A673 (cell line): Measurements from ENCODE around the gene TBX1. TPM values are rescaled to one million over a fixed set of nuclear protein-coding genes. Genes with fewer than 3 reads are reported as not detected.

Experiments used
- BruUV-seq: library from RNA; stranded (reverse); fragments of 400-500 nt; replicated peaks from 2 replicates; lab custom pipeline; 2021; lab: Mats Ljungman, UMichigan
- CTCF ChIA-PET: fragments of 300-600 bp; sonication (Branson Sonifier 250); formaldehyde crosslinking; loops from one replicate; lab custom pipeline; 2022; ENCODE audit warnings: antibody characterized with exemption; lab: Charles Lee
- POLR2A ChIA-PET: fragments of 300-600 bp; sonication (Branson Sonifier 250); formaldehyde crosslinking; loops from one replicate; lab custom pipeline; 2022; ENCODE audit warnings: antibody characterized with exemption; ENCODE audit not compliant: low non-redundant PET; lab: Charles Lee
- DNase-seq: peaks from one replicate; pipeline ENCODE4 v3.0.0-alpha.2; 2015; ENCODE audit warnings: low spot score
- H3K27ac ChIP-seq: fragments of 200-600 bp; sonication (generic); 2 replicates; pipeline ENCODE4 v1.5.1; 2016; ENCODE audit warnings: mixed run types, low read depth, mild to moderate bottlenecking, mixed read lengths, antibody characterized with exemption, low read length; ENCODE audit not compliant: poor library complexity, severe bottlenecking
- H3K27me3 ChIP-seq: fragments of 200-600 bp; sonication (generic); replicated peaks from 2 replicates; pipeline ENCODE4 v1.6.1; 2017; ENCODE audit warnings: mixed run types, low read depth, mild to moderate bottlenecking, mixed read lengths, antibody characterized with exemption, low read length; ENCODE audit not compliant: insufficient read depth, poor library complexity
- H3K36me3 ChIP-seq: fragments of 200-600 bp; sonication (generic); 2 replicates; pipeline ENCODE4 v1.6.1; 2016; ENCODE audit warnings: mixed run types, mild to moderate bottlenecking, mixed read lengths, antibody characterized with exemption, low read length; ENCODE audit not compliant: insufficient read depth, poor library complexity, severe bottlenecking
- H3K4me1 ChIP-seq: fragments of 200-600 bp; sonication (generic); 2 replicates; pipeline ENCODE4 v1.6.1; 2017; ENCODE audit warnings: mixed run types, mild to moderate bottlenecking, mixed read lengths, antibody characterized with exemption, low read length; ENCODE audit not compliant: insufficient read depth, poor library complexity, severe bottlenecking
- H3K4me3 ChIP-seq: fragments of 200-600 bp; sonication (generic); 2 replicates; pipeline ENCODE4 v1.5.1; 2016; ENCODE audit warnings: low read depth, mixed run types, mild to moderate bottlenecking, mixed read lengths, low read length; ENCODE audit not compliant: poor library complexity, severe bottlenecking
- H3K9me3 ChIP-seq: fragments of 200-600 bp; sonication (generic); 2 replicates; pipeline ENCODE4 v1.6.1; 2016; ENCODE audit warnings: mixed run types, low read depth, mild to moderate bottlenecking, mixed read lengths, antibody characterized with exemption, low read length; ENCODE audit not compliant: poor library complexity, severe bottlenecking
- EZH2 ChIP-seq: fragments of 200-600 bp; sonication (generic); IDR thresholded peaks from 2 replicates; pipeline ENCODE4 v1.6.1; 2017; ENCODE audit warnings: borderline replicate concordance, low read depth, mild to moderate bottlenecking, mixed read lengths, antibody characterized with exemption, low read length; ENCODE audit not compliant: poor library complexity, severe bottlenecking
- intact Hi-C: fragments of 100-400 bp; cut with micrococcal nuclease; formaldehyde crosslinking; loops from one replicate; pipeline ENCODE4 v1.10.0; 2022; ENCODE audit not compliant: unreplicated experiment
- total RNA-seq: library from RNA; stranded (reverse); gene quantifications from 2 replicates; pipeline ENCODE4 v1.2.3, GENCODE V29; 2021
- TF ChIP-seq, protein P1 (sequence below): fragments of 300-800, 200-600 bp; sonication (generic); conservative IDR thresholded peaks from 2 replicates; pipeline ENCODE4 v1.5.1; 2017; ENCODE audit warnings: low read depth, mild to moderate bottlenecking, antibody characterized with exemption, low read length, moderate library complexity, mixed read lengths

Gene TBX1
- total RNA-seq, 1 experiment from 2014 or later = 3.6 TPM

GRCh38 chr22:19772422-19772672 is 11.8 kb downstream of the TBX1 start:
- intact Hi-C loops = no loop called here
- no peaks in the 10 kb centered on the region for H3K4me1 ChIP-seq
- H3K36me3 ChIP-seq = no peaks in the 10 kb centered on the region
- ChIA-PET POLR2A (no interaction called here), CTCF (no interaction called here)
- no TSS peak for BruUV-seq
- no peak overlapping the region for H3K27ac ChIP-seq
- TF ChIP-seq, protein P1, sequence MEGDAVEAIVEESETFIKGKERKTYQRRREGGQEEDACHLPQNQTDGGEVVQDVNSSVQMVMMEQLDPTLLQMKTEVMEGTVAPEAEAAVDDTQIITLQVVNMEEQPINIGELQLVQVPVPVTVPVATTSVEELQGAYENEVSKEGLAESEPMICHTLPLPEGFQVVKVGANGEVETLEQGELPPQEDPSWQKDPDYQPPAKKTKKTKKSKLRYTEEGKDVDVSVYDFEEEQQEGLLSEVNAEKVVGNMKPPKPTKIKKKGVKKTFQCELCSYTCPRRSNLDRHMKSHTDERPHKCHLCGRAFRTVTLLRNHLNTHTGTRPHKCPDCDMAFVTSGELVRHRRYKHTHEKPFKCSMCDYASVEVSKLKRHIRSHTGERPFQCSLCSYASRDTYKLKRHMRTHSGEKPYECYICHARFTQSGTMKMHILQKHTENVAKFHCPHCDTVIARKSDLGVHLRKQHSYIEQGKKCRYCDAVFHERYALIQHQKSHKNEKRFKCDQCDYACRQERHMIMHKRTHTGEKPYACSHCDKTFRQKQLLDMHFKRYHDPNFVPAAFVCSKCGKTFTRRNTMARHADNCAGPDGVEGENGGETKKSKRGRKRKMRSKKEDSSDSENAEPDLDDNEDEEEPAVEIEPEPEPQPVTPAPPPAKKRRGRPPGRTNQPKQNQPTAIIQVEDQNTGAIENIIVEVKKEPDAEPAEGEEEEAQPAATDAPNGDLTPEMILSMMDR = no peak
- no peak for TF ChIP-seq EZH2
- no peak for DNase-seq
- no peak overlapping the region for H3K4me3 ChIP-seq
- peaks cover 12% of the 10 kb centered on the region for H3K27me3 ChIP-seq
- no peaks in the 10 kb centered on the region for H3K9me3 ChIP-seq

GRCh38 chr22:19772673-19773469 is 12.3 kb downstream of the TBX1 start:
- no TSS peak for BruUV-seq
- Histone ChIP-seq H3K4me3 (no peak overlapping the region), H3K27ac (no peak overlapping the region), H3K9me3 (no peaks in the 10 kb centered on the region), H3K27me3 (peaks cover 7% of the 10 kb centered on the region), H3K36me3 (no peaks in the 10 kb centered on the region), H3K4me1 (no peaks in the 10 kb centered on the region)
- CTCF ChIA-PET = no interaction called here
- TF ChIP-seq EZH2 = no peak
- TF ChIP-seq, protein P1 = no peak
- POLR2A ChIA-PET = no interaction called here
- peak; percentile 50 for DNase-seq
- intact Hi-C loops = no loop called here

DNA sequence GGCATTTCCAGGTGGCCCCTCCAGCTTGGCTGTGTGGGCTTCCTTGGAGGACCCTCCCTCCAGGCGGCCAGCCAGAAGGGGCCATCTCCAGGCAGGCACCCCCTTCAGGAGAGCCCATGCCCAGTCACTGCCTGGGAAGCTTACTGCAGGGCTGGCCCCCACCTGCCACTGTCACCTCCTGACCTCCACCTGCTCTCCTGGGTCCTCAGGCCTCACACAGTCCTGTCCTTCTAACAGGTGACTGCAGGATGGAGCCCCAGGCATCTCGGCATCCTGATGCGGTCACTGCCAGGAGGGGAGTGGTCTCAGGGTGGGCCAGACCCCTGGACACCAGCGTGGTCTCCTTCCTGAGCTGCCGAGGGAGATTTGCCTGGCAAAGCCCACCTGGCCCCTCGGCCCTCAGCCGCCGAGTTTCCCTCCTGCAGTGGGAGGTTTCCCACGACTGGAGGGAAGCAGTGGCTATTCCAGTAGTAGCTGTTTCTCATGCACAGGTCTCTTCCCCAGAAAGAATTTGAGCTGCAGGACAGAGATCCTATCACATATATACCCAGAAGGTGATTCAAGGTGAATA is 13.0 kb downstream of the TBX1 start:
- no TSS peak for BruUV-seq
- Histone ChIP-seq H3K27ac (no peak overlapping the region), H3K4me3 (no peak overlapping the region), H3K36me3 (no peaks in the 10 kb centered on the region), H3K9me3 (no peaks in the 10 kb centered on the region), H3K27me3 (no peaks in the 10 kb centered on the region), H3K4me1 (no peaks in the 10 kb centered on the region)
- ChIA-PET CTCF (no interaction called here), POLR2A (no interaction called here)
- DNase-seq = no peak
- TF ChIP-seq, protein P1 = no peak
- no peak for TF ChIP-seq EZH2
- intact Hi-C loops = no loop called here
